DND-41 (cell line): ENCODE data around the gene SRGAP3.
"Not testable (repeated sequence)": the region's sequence is repeated elsewhere in the genome, so short reads cannot be mapped to it uniquely, and the experiment has no call there.

ENCODE experiments used
- ATAC-seq: fragments of 200-7000 bp; cut with Tn5 transposase; 3 replicates; pipeline ENCODE4 v1.9.1; 2021; ENCODE audit warnings: low read depth; ENCODE audit not compliant: insufficient read depth
- DNase-seq: peaks from one replicate; pipeline ENCODE4 v3.0.0-alpha.2; 2020
- H2AFZ ChIP-seq: 2 replicates; pipeline ENCODE4 v1.6.0; 2012; ENCODE audit warnings: low read depth, low read length
- H3K27ac ChIP-seq: 2 replicates; pipeline ENCODE4 v1.5.1; 2012; ENCODE audit warnings: low read length, inconsistent platforms
- H3K27me3 ChIP-seq: fragments of 200-600 bp; sonication (generic); 2 replicates; pipeline ENCODE4 v1.6.0; 2012; ENCODE audit warnings: low read length, mild to moderate bottlenecking, inconsistent platforms; ENCODE audit not compliant: insufficient read depth, poor library complexity
- H3K36me3 ChIP-seq: 2 replicates; pipeline ENCODE4 v1.5.1; 2012; ENCODE audit warnings: low read length, inconsistent platforms; ENCODE audit not compliant: insufficient read depth
- H3K4me1 ChIP-seq: 2 replicates; pipeline ENCODE4 v1.5.1; 2012; ENCODE audit warnings: mild to moderate bottlenecking, low read length; ENCODE audit not compliant: insufficient read depth
- H3K4me2 ChIP-seq: 2 replicates; pipeline ENCODE4 v1.6.0; 2012; ENCODE audit warnings: mild to moderate bottlenecking, moderate library complexity, low read length, inconsistent platforms; ENCODE audit not compliant: insufficient read depth
- H3K4me3 ChIP-seq, 2 experiments: fragments of 200-600 bp in 1 of 2; shearing (Covaris generic) in 1 of 2; 2 replicates each; pipeline ENCODE4 v1.5.1; 2012 to 2016; ENCODE audit warnings: inconsistent platforms in 2 of 2, low read length in 2 of 2, mild to moderate bottlenecking in 2 of 2, low read depth in 1 of 2, moderate library complexity in 1 of 2
- H3K79me2 ChIP-seq: 2 replicates; pipeline ENCODE4 v1.6.0; 2012; ENCODE audit warnings: low read length, inconsistent platforms; ENCODE audit not compliant: insufficient read depth
- H3K9ac ChIP-seq: 2 replicates; pipeline ENCODE4 v1.6.0; 2012; ENCODE audit warnings: low read depth, mild to moderate bottlenecking, inconsistent platforms, low read length, moderate library complexity
- H3K9me3 ChIP-seq: 2 replicates; pipeline ENCODE4 v1.5.1; 2012; ENCODE audit warnings: low read length, moderate library complexity, mild to moderate bottlenecking, inconsistent platforms; ENCODE audit not compliant: insufficient read depth, severe bottlenecking
- H4K20me1 ChIP-seq: 2 replicates; pipeline ENCODE4 v1.6.0; 2012; ENCODE audit warnings: low read length; ENCODE audit not compliant: insufficient read depth
- CTCF ChIP-seq: IDR thresholded peaks from 2 replicates; pipeline ENCODE4 v1.5.1; 2012; ENCODE audit warnings: borderline replicate concordance, low read length, moderate library complexity, mild to moderate bottlenecking; ENCODE audit not compliant: poor library complexity, severe bottlenecking; ENCODE audit errors: extremely low read depth
- EZH2 ChIP-seq: IDR thresholded peaks from 3 replicates; pipeline ENCODE4 v1.6.1; 2012; ENCODE audit warnings: borderline replicate concordance, low read depth, mild to moderate bottlenecking, moderate library complexity, low read length, inconsistent platforms; ENCODE audit not compliant: severe bottlenecking

SRGAP3 gene

GRCh38 chr3:9291821-9292410 is 42.5 kb upstream of the SRGAP3 start:
- Histone ChIP-seq H3K4me2 (no peak overlapping the region), H3K36me3 (no peaks in the 10 kb centered on the region), H4K20me1 (no peaks in the 10 kb centered on the region), H3K9me3 (no peaks in the 10 kb centered on the region), H2AFZ (no peak overlapping the region), H3K4me3 (no peak overlapping the region), H3K79me2 (no peaks in the 10 kb centered on the region), H3K27me3 (no peaks in the 10 kb centered on the region), H3K9ac (no peak overlapping the region), H3K27ac (no peak overlapping the region), H3K4me1 (no peaks in the 10 kb centered on the region)
- no peak for ATAC-seq
- no peak for DNase-seq
- TF ChIP-seq CTCF (no peak), EZH2 (no peak)

GRCh38 chr3:9290566-9290965 is 41.1 kb upstream of the SRGAP3 start:
- no peaks in the 10 kb centered on the region for H3K9me3 ChIP-seq

GRCh38 chr3:9281533-9281932 is 32.1 kb upstream of the SRGAP3 start:
- H3K9me3 ChIP-seq, H3K4me3 ChIP-seq, H3K9ac ChIP-seq, H2AFZ ChIP-seq, H4K20me1 ChIP-seq, H3K27me3 ChIP-seq, H3K36me3 ChIP-seq, H3K4me1 ChIP-seq, H3K4me2 ChIP-seq, DNase-seq, H3K27ac ChIP-seq, H3K79me2 ChIP-seq, ATAC-seq: not testable (repeated sequence)

More at GRCh38 chr3:9290566-9290965, 41.1 kb upstream of the SRGAP3 start:
- no peak overlapping the region for H3K9ac ChIP-seq
- no peak overlapping the region for H3K4me2 ChIP-seq
- no peaks in the 10 kb centered on the region for H3K4me1 ChIP-seq
- no peak for ATAC-seq
- H3K27ac ChIP-seq, result no peak overlapping the region
- H2AFZ ChIP-seq, result no peak overlapping the region
- no peaks in the 10 kb centered on the region for H4K20me1 ChIP-seq
- no peak overlapping the region for H3K4me3 ChIP-seq
- no peak for TF ChIP-seq CTCF
- TF ChIP-seq EZH2, result no peak
- DNase-seq, result no peak
- no peaks in the 10 kb centered on the region for H3K27me3 ChIP-seq
- no peaks in the 10 kb centered on the region for H3K79me2 ChIP-seq
- no peaks in the 10 kb centered on the region for H3K36me3 ChIP-seq

- no peaks in the 10 kb centered on the region for H3K4me1 ChIP-seq
- no peak for TF ChIP-seq EZH2
- TF ChIP-seq CTCF, result no peak
- no peaks in the 10 kb centered on the region for H3K9me3 ChIP-seq
- no peak overlapping the region for H3K4me2 ChIP-seq
- H3K4me3 ChIP-seq, result no peak overlapping the region
- no peaks in the 10 kb centered on the region for H3K79me2 ChIP-seq
- H3K27me3 ChIP-seq, result no peaks in the 10 kb centered on the region
- H3K36me3 ChIP-seq, result no peaks in the 10 kb centered on the region
- no peak overlapping the region for H3K9ac ChIP-seq
- H3K27ac ChIP-seq, result no peak overlapping the region
- H4K20me1 ChIP-seq, result no peaks in the 10 kb centered on the region
- ATAC-seq, result no peak
- H2AFZ ChIP-seq, result no peak overlapping the region
- DNase-seq, result no peak
Measured at GRCh38 chr3:9280451-9281219, 31.2 kb upstream of the SRGAP3 start.
